Stimulated activated CD4-positive, alpha-beta T cell treated with anti-CD3 and anti-CD28 coated beads, Interleukin-2, amount 100 ng/mL, for 24 hours (primary cell): ENCODE results near the gene POU6F2.
"Not testable (repeated sequence)": the region's sequence is repeated elsewhere in the genome, so short reads cannot be mapped to it uniquely, and the experiment has no call there.

Experiments
- DNase-seq, 2 donors: peaks; one replicate each; pipeline ENCODE4 v3.0.0-alpha.2; 2020

The POU6F2 gene

GRCh38 chr7:39313376-39313775 is 335.7 kb downstream of the POU6F2 start:
- no peak for DNase-seq

GRCh38 chr7:39313974-39314373 is 336.3 kb downstream of the POU6F2 start:
- no peak for DNase-seq

- no peak for DNase-seq
Measured at GRCh38 chr7:39317107-39317506, 339.4 kb downstream of the POU6F2 start.

GRCh38 chr7:39317896-39318295 is 340.2 kb downstream of the POU6F2 start:
- DNase-seq: no peak

- no peak for DNase-seq
Measured at GRCh38 chr7:39321245-39321644, 343.5 kb downstream of the POU6F2 start.

- no peak for DNase-seq
Measured at GRCh38 chr7:39321909-39322498, 344.3 kb downstream of the POU6F2 start.

- no peak for DNase-seq
Measured at GRCh38 chr7:39324139-39324760, 346.5 kb downstream of the POU6F2 start.

- not testable (repeated sequence) for DNase-seq
Measured at GRCh38 chr7:39331607-39332006, 353.9 kb downstream of the POU6F2 start.

- no peak for DNase-seq
Measured at GRCh38 chr7:39332142-39332541, 354.4 kb downstream of the POU6F2 start.

- DNase-seq: no peak
Measured at GRCh38 chr7:39333701-39334100, 356.0 kb downstream of the POU6F2 start.

- no peak for DNase-seq
Measured at GRCh38 chr7:39336442-39336841, 358.7 kb downstream of the POU6F2 start.

DNA sequence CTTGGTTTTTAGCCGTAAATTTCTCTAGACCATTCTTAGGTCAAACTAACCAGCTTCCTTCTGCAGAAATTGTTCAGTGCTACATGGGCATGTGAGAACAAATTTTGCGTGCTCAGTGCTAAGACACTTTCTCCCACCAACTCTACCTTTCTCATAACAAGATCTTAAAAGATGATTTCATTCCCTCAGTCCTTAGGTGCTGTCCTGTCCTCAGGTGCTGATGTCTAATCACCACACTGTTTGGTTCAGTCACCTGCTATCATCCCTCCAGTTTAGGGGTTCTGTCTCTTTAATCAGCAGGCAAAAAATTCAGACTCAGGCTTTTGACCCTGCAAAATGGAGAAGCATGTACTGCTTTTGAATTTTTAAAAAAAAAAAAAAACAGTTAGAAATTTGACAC is 361.0 kb downstream of the POU6F2 start:
- DNase-seq: no peak

GRCh38 chr7:39339591-39339990 is 361.9 kb downstream of the POU6F2 start:
- DNase-seq: no peak

- no peak for DNase-seq
Measured at GRCh38 chr7:39341083-39341482, 363.4 kb downstream of the POU6F2 start.

DNA sequence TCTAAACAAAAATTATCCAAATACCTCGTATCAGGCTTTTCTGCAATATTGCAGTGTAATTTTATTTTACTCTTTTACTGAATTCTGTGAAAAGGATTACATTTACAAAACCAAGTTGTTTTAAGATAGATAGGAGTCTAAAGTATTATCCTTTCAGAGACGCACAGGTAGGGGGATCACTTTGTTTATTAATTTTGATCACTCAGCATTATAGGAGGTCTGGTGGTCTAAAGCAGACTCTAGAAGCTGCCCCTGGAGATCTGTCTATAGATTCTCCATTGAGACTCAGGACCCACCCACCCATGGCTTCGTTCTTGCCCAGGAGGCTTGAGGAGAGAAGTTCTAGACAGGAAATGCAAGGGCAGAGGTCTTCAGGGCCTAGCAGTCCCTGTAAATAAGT is 365.1 kb downstream of the POU6F2 start:
- DNase-seq: no peak

DNA sequence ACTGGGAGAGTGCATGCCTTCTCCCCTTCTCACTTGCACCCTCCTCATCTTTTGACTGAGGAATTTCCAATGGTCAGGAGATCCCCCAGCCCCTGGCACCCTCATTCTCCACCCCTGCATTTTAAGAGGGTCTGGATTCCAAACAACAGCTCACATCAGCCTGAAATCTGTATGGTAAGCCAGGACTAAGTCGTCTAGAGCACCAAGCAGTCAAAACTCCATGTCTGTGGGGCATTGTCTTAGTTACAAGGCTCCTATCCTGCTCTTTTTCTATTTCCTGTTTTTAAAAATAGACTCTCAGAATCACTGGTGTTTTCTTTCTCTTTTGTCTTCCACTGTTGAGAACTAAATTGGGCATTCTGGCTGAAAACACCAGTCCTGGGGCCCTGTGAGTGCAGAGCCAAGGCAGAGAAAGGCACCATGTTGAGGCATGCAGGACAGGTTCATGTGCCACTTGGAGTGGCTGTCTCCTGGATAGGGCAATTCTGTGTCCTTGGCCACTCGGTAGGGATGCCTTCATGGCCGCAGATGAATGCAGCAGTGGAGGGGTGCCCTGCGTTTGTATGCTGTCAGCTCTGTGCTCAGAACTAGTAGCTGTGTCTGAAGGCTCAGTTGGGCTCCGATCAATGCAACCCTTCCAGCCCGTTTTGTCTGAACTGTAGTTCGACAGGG is 371.9 kb downstream of the POU6F2 start:
- no peak for DNase-seq

DNA sequence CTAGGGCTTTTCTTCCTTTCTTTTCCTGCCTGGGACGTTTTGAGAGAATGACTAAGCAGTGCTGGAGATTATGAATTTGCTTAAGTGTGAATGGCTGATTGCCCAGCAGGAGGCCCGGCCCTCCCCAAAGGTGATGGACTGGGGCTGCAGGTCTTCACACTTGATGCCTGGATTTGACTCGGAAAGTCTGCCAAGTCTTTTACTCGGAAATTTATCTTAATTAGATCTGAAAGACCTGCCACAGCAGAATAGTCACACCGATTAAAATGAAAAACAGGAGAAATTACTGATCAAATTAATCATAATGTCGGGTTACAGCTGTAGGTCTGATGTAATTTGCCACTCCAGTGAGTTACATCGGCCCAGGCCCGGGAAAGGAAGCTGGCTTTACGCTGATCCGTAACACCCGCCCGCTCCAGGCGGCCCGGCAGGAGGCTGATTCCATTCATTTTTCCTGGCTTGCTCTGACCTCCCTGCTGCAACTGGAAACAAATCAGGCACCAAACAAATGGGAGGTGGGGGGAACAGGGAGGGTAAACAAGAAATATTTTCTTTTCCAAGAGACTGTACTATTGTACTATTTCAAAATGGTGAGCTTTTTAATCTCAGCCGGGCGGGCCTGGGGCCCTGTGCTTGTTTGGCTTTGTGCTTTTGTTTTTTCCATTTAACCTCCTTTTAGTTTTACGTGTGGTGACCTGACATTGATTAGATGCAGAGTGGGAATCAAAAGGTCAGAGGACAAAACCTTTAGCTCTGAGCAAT is 376.1 kb downstream of the POU6F2 start:
- no peak for DNase-seq

DNA sequence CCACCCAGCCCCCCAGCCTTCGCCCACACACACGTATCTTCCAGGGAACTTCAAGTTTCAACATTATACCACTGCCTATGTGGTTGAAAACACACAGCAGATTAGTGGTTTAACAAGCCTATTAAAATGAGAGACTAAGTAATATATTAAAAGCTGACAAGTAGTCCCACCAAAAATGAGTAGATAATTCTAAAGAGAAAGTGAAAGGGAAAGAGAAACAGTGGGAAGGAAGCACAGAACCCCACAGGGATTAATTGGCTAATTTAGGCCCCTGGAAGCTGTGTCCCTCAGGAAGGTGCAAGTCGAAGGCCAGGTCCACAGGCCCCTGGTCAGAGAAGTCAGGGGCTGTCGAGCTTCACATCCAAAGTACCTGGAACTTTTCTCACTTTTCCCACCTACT is 378.0 kb downstream of the POU6F2 start:
- DNase-seq: no peak

DNA sequence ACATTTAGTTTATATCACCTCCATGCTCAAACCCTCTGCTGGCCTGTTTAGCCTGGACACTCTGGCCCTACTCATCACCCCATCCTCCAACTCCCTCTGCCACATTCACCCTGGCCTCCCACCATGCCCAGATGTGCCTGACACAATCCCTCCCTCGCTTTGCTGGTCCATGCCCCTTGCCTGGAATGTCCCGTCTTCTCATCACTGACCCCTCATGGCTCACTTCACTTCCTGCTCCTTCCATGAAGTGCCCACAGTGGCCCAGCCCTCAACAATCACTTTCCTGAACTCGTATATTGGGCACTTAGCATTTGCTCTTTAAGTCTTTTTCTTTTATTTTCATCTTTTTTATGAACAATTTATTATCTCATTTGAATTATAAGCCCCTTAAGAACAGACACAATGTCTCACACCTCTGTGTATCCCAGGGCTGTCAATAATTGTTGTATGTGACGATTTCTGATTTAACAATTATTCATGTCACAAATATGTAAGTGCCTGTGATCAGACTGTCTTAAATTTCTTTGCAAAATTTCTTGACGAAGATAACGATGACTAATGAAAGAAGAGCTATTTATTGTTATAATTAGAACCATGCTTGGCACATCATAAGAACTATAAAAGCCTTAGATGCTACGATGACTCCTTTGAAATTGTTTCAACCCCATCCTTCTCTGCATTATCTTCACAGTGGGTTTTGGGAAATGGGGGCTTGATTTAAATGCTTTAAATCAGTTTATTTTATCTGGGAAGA is 378.6 kb downstream of the POU6F2 start:
- no peak for DNase-seq

GRCh38 chr7:39357648-39358047 is 379.9 kb downstream of the POU6F2 start:
- DNase-seq: peak in 1 of 2 donors; percentile 2

DNA sequence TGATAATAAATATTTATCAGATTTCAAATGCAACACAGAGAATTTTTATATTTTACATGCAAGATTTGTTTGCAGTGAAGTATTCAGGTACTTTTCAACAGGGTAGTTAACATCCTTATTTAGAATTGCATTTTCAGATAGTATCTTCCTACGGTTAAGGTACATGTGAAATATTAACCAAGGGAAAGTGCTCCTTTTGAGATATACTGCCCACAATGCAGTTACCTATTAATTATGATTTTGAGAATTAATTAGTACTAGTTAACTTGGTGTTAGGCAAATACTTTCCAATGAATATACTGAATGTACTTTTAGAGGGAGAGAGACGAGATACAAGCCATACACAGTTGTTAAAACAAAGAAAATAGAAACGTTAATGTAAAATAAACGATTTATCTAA is 382.3 kb downstream of the POU6F2 start:
- no peak for DNase-seq

DNA sequence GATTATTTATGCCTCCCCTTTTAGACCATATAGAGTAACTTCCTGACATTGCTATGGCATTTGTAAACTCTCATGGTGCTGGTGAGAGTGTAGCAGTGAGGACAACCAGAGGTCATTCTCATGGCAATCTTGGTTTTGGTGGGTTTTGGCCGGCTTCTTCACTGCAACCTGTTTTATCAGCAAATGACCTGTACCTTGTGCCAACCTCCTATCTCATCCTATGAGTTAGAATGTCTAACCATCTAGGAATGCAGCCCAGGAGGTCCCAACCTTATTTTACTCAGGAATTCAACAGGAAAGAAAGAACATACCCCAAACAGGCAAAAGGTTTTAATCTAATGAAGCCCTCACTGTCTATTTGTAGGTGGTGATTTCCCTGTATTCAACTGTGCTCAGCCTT is 383.1 kb downstream of the POU6F2 start:
- no peak for DNase-seq

GRCh38 chr7:39365751-39366295 is 388.1 kb downstream of the POU6F2 start:
- no peak for DNase-seq
